Neural progenitor cell (in vitro differentiated cells): ENCODE data around the gene FSCN2. TPM values are rescaled to one million over a fixed set of nuclear protein-coding genes. Genes with fewer than 3 reads are reported as not detected.

Experiments used
- DNase-seq: peaks from one replicate; pipeline ENCODE4 v3.0.0-alpha.2; 2016; ENCODE audit warnings: low spot score
- H2AFZ ChIP-seq: fragments of 200-600 bp; sonication (generic); replicated peaks from 2 replicates; pipeline ENCODE4 v1.6.1; 2016; ENCODE audit warnings: antibody characterized with exemption
- H3F3A ChIP-seq: fragments of 200-600 bp; sonication (generic); 2 replicates; pipeline ENCODE4 v1.6.1; 2016; ENCODE audit warnings: antibody characterized with exemption, low read depth
- H3K27ac ChIP-seq: fragments of 200-600 bp; sonication (generic); 2 replicates; pipeline ENCODE4 v1.5.1; 2016; ENCODE audit warnings: mild to moderate bottlenecking
- H3K27me3 ChIP-seq: fragments of 200-600 bp; sonication (generic); 2 replicates; pipeline ENCODE4 v1.6.1; 2016; ENCODE audit warnings: mild to moderate bottlenecking, moderate library complexity
- H3K36me3 ChIP-seq: fragments of 200-600 bp; sonication (generic); 2 replicates; pipeline ENCODE4 v1.5.1; 2016
- H3K4me1 ChIP-seq: fragments of 200-600 bp; sonication (generic); 2 replicates; pipeline ENCODE4 v1.6.1; 2016; ENCODE audit warnings: mixed run types
- H3K4me2 ChIP-seq: fragments of 200-600 bp; sonication (generic); 2 replicates; pipeline ENCODE4 v1.6.1; 2016
- H3K4me3 ChIP-seq: fragments of 200-600 bp; sonication (generic); 2 replicates; pipeline ENCODE4 v1.5.1; 2016
- H3K79me2 ChIP-seq: fragments of 200-600 bp; sonication (generic); 2 replicates; pipeline ENCODE4 v1.6.1; 2016; ENCODE audit warnings: low read depth
- H3K9ac ChIP-seq: fragments of 200-600 bp; sonication (generic); 2 replicates; pipeline ENCODE4 v1.6.1; 2016
- H3K9me3 ChIP-seq: fragments of 200-600 bp; sonication (generic); 2 replicates; pipeline ENCODE4 v1.5.1; 2016; ENCODE audit warnings: low read depth
- H4K20me1 ChIP-seq: fragments of 200-600 bp; sonication (generic); 2 replicates; pipeline ENCODE4 v1.6.1; 2016; ENCODE audit warnings: low read depth
- H3K27ac Mint-ChIP-seq: 3 replicates; pipeline ENCODE4 v1.8.0; 2021; ENCODE audit warnings: mixed read lengths
- H3K27me3 Mint-ChIP-seq: 2 replicates; pipeline ENCODE4 v1.8.0; 2022; ENCODE audit warnings: low read depth, mild to moderate bottlenecking, inconsistent platforms, moderate library complexity, mixed read lengths; ENCODE audit not compliant: insufficient read depth
- H3K36me3 Mint-ChIP-seq: 3 replicates; pipeline ENCODE4 v1.8.0; 2021; ENCODE audit warnings: mixed read lengths
- H3K4me1 Mint-ChIP-seq: 3 replicates; pipeline ENCODE4 v1.8.0; 2021; ENCODE audit warnings: mixed read lengths
- H3K4me3 Mint-ChIP-seq: 3 replicates; pipeline ENCODE4 v1.8.0; 2021; ENCODE audit warnings: mild to moderate bottlenecking, moderate library complexity, mixed read lengths
- H3K9me3 Mint-ChIP-seq: 3 replicates; pipeline ENCODE4 v1.8.0; 2020; ENCODE audit warnings: mixed read lengths
- EZH2 ChIP-seq: fragments of 200-600 bp; sonication (generic); IDR thresholded peaks from 2 replicates; pipeline ENCODE4 v1.6.1; 2017; ENCODE audit warnings: antibody characterized with exemption, mild to moderate bottlenecking, moderate library complexity
- EZH2phosphoT487 ChIP-seq: fragments of 200-600 bp; sonication (generic); IDR thresholded peaks from 2 replicates; pipeline ENCODE4 v1.6.1; 2017; ENCODE audit warnings: antibody characterized with exemption
- total RNA-seq: library from RNA; depleted of rRNA; stranded (reverse); fragments of >200 nt; gene quantifications from 2 replicates; pipeline ENCODE4 v1.2.3, GENCODE V29; 2015; ENCODE audit warnings: low replicate concordance
- TF ChIP-seq, protein P1 (sequence below): fragments of 200-600 bp; sonication (generic); IDR thresholded peaks from 2 replicates; pipeline ENCODE4 v1.5.1; 2017; ENCODE audit warnings: antibody characterized with exemption, mild to moderate bottlenecking

FSCN2 gene
- total RNA-seq, 1 donor from 2014 or later: not detected

GRCh38 chr17:81492202-81492601 lies 36.0 kb upstream of the FSCN2 start:
- H4K20me1 ChIP-seq: no peaks in the 10 kb centered on the region
- no peaks in the 10 kb centered on the region for H3K36me3 Mint-ChIP-seq
- H3F3A ChIP-seq: peaks cover 24% of the 10 kb centered on the region
- peaks cover 25% of the 10 kb centered on the region for H3K4me1 ChIP-seq
- peaks cover 26% of the 10 kb centered on the region for H3K27me3 ChIP-seq
- no peak overlapping the region for H3K4me2 ChIP-seq
- no peaks in the 10 kb centered on the region for H3K9me3 ChIP-seq
- TF ChIP-seq, protein P1, sequence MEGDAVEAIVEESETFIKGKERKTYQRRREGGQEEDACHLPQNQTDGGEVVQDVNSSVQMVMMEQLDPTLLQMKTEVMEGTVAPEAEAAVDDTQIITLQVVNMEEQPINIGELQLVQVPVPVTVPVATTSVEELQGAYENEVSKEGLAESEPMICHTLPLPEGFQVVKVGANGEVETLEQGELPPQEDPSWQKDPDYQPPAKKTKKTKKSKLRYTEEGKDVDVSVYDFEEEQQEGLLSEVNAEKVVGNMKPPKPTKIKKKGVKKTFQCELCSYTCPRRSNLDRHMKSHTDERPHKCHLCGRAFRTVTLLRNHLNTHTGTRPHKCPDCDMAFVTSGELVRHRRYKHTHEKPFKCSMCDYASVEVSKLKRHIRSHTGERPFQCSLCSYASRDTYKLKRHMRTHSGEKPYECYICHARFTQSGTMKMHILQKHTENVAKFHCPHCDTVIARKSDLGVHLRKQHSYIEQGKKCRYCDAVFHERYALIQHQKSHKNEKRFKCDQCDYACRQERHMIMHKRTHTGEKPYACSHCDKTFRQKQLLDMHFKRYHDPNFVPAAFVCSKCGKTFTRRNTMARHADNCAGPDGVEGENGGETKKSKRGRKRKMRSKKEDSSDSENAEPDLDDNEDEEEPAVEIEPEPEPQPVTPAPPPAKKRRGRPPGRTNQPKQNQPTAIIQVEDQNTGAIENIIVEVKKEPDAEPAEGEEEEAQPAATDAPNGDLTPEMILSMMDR: no peak
- TF ChIP-seq EZH2phosphoT487: no peak
- no peak for TF ChIP-seq EZH2
- DNase-seq: no peak
- H3K27ac ChIP-seq: no peak overlapping the region
- H3K79me2 ChIP-seq: no peaks in the 10 kb centered on the region
- peak overlapping the region; percentile 68 for H3K4me3 Mint-ChIP-seq
- H3K4me3 ChIP-seq: no peak overlapping the region
- peaks cover 2% of the 10 kb centered on the region for H3K27me3 Mint-ChIP-seq
- H3K27ac Mint-ChIP-seq: no peak overlapping the region
- H3K9ac ChIP-seq: no peak overlapping the region
- H2AFZ ChIP-seq: no peak overlapping the region
- H3K4me1 Mint-ChIP-seq: peaks cover 44% of the 10 kb centered on the region
- no peaks in the 10 kb centered on the region for H3K9me3 Mint-ChIP-seq
- H3K36me3 ChIP-seq: no peaks in the 10 kb centered on the region

DNA sequence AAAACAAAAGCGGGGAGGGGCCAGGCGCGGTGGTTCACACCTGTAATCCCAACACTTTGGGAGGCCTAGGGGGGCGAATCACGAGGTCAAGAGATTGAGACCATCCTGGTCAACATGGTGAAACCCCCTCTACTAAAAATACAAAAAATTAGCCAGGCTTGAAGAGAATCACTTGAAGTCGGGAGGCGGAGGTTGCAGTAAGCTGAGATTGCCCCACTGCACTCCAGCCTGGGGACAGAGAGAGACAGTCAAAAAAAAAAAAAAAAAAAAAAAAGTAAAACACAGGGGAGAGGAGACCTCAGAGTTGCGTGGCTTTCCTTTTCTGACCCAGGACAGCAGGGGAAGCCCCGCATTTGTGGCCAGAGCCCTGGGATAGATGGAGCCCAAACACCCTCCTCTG lies 35.5 kb upstream of the FSCN2 start:
- H3K9me3 Mint-ChIP-seq: no peaks in the 10 kb centered on the region
- Histone ChIP-seq H3F3A (peaks cover 20% of the 10 kb centered on the region), H3K36me3 (no peaks in the 10 kb centered on the region), H3K4me2 (no peak overlapping the region), H3K4me3 (no peak overlapping the region), H3K79me2 (no peaks in the 10 kb centered on the region), H4K20me1 (no peaks in the 10 kb centered on the region), H3K9me3 (no peaks in the 10 kb centered on the region), H3K27me3 (peaks cover 22% of the 10 kb centered on the region), H3K27ac (no peak overlapping the region), H3K4me1 (peaks cover 25% of the 10 kb centered on the region), H2AFZ (no peak overlapping the region), H3K9ac (no peak overlapping the region)
- TF ChIP-seq, protein P1: no peak
- no peak for TF ChIP-seq EZH2
- no peak for TF ChIP-seq EZH2phosphoT487
- H3K27me3 Mint-ChIP-seq: no peaks in the 10 kb centered on the region
- no peaks in the 10 kb centered on the region for H3K36me3 Mint-ChIP-seq
- peaks cover 44% of the 10 kb centered on the region for H3K4me1 Mint-ChIP-seq
- H3K4me3 Mint-ChIP-seq: no peak overlapping the region
- H3K27ac Mint-ChIP-seq: no peak overlapping the region
- DNase-seq: no peak

DNA sequence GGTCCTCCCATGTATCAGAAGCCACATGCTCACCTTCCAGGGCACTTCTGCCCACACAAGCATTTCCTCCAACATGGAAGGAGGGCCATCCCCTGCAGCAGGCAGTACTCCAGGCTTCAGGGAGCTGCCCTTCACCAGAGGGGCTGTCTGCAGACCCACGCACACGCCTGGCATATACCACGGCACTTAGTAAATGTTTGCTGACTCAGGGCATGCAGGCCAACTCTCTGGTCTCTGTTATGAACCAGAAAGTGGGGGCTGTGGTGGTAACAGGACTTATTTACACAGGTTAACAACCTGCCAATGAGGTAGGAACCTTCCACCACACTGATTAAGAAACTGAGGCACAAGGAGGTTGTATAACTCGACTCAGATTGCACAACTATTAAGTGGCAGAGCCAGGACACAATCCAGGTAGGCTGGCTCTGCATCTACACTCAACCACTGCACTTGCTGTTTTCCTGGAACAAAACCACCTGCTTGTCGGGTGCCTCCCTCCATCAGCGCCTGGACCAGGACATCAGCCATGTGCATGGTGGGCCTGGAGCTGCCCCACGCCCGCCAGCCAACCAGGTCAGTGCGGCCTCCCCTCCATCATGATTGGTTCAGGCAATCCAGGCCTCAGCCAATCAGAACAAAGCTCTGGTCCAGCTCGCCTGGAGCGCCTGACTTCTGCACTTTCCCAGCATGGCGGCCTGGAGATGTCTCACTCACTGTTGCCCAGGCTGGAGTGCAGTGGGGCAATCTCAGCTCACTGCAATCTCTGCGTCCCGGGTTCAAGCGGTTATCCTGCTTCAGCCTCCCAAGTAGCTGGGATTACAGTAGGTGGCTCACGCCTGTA lies 34.8 kb upstream of the FSCN2 start:
- no peak overlapping the region for H3K27ac Mint-ChIP-seq
- no peak overlapping the region for H2AFZ ChIP-seq

More for the DNA sequence above, 34.8 kb upstream of the FSCN2 start:
- peaks cover 19% of the 10 kb centered on the region for H3K27me3 ChIP-seq
- Mint-ChIP-seq H3K4me3 (peak overlapping the region; percentile 52), H3K27me3 (peaks cover 5% of the 10 kb centered on the region), H3K4me1 (peaks cover 44% of the 10 kb centered on the region), H3K9me3 (no peaks in the 10 kb centered on the region), H3K36me3 (no peaks in the 10 kb centered on the region)
- peaks cover 20% of the 10 kb centered on the region for H3K4me1 ChIP-seq
- H3K9ac ChIP-seq: no peak overlapping the region
- H3K79me2 ChIP-seq: no peaks in the 10 kb centered on the region
- H3K9me3 ChIP-seq: no peaks in the 10 kb centered on the region
- no peak overlapping the region for H3K4me3 ChIP-seq
- H3K4me2 ChIP-seq: no peak overlapping the region
- H3K27ac ChIP-seq: no peak overlapping the region
- no peak for TF ChIP-seq EZH2
- TF ChIP-seq, protein P1: no peak
- TF ChIP-seq EZH2phosphoT487: no peak
- H3F3A ChIP-seq: peaks cover 20% of the 10 kb centered on the region
- no peak for DNase-seq
- H4K20me1 ChIP-seq: no peaks in the 10 kb centered on the region
- no peaks in the 10 kb centered on the region for H3K36me3 ChIP-seq
